MV-4-11 (cell line): Measurements from ENCODE around the gene ME2.
A peak's percentile ranks its signal among the peaks of the same experiment; 100 is the strongest.
"Not testable (repeated sequence)": the region's sequence is repeated elsewhere in the genome, so short reads cannot be mapped to it uniquely, and the experiment has no call there.

Experiments
- DNase-seq: peaks from one replicate; lab custom pipeline; 2025; lab: John Stamatoyannopoulos, UW

The ME2 gene

DNA sequence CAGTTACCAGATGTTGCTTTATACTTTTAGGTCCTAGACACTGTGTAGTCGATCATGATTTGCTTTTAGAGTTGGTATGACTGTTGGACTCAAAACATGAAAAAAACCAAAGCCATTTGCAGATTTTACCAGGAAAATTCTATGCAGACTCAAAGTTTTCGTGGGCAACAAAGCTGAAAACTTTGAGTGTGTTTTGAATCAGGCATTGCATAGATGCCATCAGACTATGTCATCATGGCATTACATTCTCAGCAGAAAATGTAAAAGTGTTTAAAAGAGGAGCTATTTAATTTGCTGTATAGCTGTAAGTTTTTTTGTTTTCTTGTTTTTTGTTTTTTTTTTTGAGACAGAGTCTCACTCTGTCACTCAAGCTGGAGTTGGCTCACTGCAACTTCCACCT is 45.5 kb downstream of the ME2 start:
- no peak for DNase-seq

DNA sequence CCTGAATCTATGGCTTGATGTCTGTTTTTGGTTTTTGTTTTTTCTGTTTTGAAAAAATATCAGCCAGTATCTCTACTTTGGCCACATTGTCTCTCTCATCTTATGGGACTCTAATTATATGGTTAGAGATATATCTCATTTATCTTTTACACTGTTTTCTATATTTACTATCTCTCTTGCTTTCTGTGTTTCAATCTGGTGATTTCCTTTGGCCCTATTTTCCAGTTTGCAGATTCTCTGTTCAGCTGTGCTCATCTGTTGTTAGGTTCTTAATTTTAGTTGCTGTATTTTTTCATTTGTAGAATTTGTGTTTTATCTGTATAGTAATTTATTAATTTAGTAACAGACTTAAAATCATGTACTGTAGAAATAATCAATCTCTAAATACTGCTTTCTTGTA is 47.6 kb downstream of the ME2 start:
- no peak for DNase-seq

DNA sequence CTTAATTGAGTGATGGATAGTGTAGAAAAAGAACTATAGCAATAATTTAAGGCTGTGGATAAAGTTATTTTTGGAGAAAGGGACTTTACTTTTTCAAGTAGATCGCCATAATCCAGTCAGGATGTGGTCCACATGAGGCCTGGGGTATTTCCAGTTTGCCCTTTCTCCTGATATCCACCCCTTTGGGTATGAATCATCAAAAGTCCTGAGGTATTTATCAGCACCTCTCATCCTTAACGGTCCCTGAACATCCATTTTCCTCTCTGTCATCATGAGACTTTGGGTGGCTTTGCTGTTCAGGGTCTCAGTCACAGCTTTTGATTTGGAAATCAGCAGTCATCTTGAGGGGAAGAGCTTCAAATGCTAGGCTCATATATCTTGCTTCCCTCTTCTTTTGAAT is 49.6 kb downstream of the ME2 start:
- no peak for DNase-seq

DNA sequence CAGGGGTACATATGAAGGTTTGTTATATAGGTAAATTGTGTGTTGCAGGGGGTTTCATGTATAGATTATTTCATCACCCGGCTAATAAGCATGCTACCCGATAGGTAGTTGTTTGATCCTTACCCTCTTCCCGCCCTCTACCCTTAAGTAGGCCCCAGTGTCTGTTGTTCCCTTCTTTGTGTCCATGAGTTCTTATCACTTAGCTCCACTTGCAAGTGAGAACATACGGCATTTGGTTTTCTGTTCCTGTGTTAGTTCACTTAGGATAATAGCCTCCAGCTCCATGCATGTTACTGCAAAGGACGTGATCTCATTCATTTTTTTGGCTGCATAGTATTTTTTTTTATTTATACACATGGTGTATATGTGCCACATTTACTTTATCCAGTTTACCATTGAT is 54.8 kb downstream of the ME2 start:
- DNase-seq, result no peak

DNA sequence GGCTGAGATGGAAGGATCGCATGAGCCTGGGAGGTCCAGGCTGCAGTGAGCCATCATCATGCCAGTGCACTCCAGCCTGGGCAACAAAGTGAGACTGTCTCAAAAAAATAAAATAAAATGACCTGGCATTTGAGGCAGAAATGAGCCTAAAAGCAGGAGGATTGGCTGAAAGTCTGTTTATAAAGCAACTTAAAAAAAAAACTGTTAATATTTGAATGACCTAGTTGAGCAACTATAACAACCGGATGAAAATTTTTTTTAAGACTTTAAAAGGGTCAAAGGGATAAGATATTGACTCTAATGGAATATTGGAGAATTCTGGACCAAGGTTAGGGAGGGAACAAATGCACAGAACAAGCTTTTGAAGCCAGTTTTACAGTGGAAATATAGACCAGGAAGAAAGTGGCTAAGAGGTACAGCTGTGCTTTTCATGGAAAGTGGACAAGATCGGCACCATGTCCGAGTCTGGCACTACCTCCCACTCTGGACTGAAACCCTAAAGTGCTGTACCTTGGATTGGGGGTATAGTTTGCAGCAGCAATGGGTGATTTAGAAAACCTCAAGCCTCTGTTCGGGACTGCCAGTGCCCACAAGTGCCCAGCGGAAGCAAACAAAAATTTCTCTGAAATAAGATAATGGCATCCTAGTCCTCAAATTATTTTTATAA is 55.8 kb downstream of the ME2 start:
- no peak for DNase-seq

DNA sequence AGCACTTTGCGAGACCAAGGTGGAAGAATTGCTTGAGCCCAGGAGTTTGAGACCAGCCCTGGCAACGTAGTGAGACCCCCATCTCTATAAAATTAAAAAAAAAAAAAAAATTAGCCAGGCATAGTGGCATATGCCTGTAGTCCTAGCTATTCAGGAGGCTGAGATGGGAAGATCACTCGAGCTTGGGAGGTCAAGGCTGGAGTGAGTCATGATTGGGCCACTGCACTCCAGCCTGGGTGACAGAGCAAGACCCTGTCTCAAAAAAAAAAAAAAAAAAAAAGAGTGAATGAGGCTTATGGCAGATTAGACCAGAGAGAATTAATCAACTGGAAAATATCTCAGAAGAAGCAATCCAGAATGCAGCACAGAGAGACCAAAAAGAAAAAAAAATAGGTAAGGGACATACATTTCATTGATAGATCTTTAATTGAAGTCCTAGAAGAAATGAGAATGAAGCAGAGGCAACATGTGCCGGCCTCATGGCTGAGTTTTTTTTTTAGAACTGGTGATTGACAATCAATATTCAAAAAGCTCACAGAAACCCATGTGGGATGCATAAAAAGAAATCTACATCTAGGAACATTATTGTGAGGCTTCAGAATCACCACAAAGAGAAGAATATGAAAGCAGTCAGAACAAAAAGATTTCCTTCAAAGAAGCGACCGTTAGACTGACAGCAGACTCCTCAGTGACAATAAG is 56.7 kb downstream of the ME2 start:
- no peak for DNase-seq

DNA sequence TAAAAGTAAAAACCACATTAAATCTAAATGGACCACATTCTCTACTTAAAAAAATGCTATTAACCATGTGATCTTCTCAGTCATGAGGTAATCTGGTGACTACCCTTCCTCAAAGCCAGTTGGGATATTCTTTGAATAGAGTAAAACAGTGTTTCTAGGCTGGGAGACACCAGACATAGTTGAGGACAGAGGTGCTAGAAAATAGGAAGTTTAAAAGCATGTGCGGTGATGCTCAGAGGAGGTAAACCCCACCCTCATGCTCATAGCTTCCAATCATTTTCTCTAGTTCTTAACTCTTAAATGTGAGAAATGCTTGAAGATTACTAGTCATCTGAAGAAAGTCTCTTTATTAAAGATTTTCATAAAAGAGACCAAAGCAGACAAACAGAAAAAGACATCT is 58.3 kb downstream of the ME2 start:
- DNase-seq, result no peak

DNA sequence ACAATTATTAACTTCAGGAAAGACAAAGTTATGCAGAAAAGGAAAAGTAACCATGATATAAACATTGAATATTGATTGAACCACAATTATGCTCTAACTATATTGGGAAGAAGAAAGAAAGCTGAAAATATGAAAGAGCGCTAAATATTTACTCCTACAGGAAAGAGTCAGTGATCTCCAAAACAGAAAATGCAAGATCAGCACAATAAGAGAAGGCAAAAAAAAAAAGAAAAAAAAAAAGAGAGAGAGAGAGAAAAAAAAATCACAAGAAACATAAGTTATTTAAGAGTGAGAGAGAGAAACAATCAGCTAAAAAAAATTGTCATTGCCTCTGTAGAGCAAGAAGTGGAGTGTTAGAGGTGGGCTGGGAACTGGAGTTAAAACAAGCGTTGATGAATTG is 60.0 kb downstream of the ME2 start:
- DNase-seq, result no peak

DNA sequence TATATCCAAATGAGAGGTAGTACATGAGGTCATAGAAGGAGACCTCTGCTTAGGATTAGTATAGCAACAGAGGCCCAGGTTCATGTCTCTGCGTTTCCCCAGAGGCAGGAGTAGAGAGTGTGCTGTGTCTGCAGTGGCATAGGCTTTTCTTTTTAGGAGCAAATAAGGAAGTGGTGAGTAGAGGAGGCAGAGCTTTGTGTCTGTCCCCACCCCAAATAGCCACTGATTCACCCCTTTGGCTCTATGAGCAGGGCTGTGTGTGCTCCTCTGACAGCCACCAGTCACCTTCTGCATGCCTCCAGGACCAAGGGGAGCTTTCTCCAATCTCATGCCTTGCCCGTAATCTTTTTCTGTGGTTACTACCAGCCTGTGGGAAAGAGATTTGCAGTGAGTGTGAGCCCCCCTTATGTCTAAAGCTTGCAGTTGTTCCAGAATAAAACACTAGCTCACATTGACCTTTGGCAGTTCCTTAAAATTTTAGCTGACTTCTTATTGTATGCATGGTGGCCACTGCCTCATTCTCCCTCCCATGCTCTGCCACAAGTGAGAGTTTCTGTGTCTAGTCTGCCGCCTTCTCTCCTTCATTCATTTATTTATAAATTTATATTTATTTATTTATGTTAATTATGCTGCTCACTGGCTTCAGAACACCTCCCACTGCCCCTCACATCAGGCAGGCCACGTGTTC is 65.5 kb downstream of the ME2 start:
- peak; percentile 84 for DNase-seq

DNA sequence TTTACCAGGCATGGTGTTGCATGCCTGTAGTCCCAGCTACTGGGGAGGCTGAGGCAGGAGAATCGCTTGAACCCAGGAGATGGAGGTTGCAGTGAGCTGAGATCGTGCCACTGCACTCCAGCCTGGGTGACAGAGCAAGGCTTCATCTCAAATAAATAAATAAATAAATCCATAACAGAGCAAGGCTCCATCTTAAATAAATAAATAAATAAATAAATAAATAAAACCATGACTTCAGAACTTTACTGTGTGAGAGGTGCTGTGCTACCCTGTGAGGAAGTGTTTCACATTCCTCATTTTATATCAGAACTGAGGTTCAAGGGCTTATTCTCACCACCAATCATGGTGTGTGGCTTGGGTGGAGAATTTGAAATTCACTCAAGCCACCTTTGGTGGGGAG is 67.0 kb downstream of the ME2 start:
- DNase-seq, result not testable (repeated sequence)

DNA sequence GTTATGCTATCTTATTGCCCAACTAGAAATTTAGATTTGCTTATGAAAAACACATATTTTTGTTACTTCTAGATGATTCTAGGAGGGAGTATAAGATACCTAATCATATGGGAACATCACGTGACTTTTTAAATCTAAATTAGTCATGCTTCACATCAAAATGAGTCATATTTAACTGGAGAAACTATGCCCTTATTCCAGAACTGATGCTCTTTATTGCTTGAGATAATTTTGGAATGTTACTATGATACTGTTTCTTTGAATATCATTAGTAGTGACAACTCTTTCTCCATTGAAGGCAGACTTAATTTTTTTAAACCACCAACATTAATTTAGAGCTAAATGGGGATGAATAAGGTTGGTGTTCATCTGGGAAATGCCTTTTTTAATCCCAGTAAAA is 69.0 kb downstream of the ME2 start:
- no peak for DNase-seq

DNA sequence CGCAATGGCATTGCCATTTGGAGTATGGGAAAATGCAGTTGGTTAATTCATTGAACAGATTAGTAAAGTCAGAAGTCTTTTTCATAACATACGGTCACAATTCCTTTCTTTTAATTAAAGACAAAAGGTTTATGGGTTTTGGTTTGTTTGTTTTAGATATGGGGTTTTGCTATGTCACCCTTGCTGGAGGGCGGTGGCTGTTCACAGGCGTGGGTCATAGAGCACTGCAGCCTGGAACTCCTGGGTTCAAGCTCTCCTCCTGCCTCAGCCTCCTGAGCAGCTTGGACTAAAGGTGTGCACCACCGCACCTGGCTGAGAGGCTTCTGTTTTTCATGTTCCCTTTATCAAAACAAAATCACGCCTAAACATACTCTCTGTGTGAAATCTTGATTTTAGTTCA is 70.3 kb downstream of the ME2 start:
- no peak for DNase-seq

DNA sequence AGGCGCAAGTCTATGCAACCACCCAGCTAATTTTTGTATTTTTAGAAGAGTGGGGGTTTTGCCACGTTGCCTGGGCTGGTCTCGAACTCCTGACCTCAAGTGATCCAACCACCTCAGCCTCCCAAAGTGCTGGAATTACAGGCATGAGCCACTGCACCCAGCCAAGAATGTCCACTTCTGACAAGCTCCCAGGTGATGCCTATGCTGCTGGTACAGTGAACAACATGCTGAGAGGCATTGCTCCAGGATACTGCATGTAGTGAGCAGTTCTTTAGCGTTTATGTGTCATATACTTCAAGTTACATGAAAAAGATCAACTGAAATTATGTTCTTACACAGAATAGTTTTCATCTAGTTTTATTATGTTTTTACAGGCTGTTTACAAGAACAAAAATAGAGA is 71.7 kb downstream of the ME2 start:
- no peak for DNase-seq

DNA sequence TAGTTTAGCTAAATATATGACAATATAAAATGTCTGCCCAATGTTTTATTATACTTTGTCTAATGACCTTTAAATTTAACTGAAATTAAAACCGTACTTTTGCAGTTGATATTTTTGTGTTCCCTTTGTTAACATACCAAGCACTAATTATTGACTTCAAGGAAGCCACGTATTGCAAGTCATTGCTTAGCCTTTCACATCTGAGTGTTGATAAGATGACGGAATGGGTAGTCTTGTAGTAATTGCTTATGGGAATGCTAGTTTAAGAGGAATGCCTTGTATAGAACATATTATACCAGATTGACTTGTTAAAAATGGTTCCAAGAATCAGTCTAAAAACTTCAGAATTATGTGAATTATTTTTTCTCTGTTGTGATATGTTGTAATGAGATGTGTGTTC is 74.9 kb downstream of the ME2 start:
- no peak for DNase-seq

DNA sequence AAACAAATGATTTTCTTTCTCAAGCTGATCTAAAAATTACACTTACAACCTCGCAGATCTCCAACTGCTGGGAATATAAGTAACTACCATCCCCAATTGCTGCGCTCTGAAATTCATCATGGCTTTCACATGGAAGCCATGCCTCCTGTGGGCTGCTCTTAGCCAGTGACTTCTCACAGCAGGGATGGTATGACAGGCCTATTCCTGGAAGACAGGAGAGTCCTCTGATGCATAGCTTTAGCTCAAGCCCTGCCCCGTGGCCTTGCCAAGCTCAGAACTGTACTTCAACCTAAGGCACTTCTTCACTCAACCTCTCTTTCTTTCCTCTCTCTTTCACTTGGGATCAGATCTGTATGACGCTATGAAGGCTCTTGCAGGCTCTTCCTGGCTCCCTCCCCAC is 76.3 kb downstream of the ME2 start:
- DNase-seq, result no peak

DNA sequence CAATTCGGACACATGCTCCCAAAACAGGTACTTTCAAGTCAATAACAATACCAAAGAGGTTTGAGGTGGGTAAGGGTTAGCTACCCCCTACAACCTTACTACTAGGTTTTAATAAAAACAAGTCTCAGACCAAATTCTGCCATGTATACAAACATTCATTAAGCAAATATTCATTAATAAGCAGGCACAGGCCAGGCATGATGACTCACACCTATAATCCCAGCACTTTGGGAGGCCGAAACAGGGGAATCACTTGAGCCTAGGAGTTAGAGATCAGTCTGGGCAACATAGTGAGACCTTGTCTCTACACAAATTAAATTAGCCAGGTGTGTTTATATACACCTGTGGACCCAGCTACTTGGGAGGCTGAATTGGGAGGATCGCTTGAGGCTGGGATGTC is 77.2 kb downstream of the ME2 start:
- no peak for DNase-seq

DNA sequence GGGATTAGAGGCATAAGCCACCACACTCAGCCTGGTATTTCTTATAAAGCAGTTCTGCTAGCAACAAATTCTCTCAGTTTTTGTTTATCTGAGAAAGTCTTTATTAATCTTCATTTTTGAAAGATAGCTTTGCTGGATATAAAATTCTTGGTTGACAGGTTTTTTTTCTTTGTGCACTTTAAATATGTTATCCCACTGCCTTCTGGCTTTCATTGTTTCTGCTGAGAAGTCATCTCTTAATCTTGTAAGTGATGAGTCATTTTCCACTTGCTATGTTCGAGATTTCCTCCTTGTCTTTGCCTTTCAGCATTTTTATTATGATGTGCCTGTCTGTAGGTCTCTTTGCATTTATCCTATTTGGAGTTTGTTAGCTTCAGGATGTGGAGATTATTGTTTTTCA is 83.1 kb downstream of the ME2 start:
- DNase-seq, result no peak

DNA sequence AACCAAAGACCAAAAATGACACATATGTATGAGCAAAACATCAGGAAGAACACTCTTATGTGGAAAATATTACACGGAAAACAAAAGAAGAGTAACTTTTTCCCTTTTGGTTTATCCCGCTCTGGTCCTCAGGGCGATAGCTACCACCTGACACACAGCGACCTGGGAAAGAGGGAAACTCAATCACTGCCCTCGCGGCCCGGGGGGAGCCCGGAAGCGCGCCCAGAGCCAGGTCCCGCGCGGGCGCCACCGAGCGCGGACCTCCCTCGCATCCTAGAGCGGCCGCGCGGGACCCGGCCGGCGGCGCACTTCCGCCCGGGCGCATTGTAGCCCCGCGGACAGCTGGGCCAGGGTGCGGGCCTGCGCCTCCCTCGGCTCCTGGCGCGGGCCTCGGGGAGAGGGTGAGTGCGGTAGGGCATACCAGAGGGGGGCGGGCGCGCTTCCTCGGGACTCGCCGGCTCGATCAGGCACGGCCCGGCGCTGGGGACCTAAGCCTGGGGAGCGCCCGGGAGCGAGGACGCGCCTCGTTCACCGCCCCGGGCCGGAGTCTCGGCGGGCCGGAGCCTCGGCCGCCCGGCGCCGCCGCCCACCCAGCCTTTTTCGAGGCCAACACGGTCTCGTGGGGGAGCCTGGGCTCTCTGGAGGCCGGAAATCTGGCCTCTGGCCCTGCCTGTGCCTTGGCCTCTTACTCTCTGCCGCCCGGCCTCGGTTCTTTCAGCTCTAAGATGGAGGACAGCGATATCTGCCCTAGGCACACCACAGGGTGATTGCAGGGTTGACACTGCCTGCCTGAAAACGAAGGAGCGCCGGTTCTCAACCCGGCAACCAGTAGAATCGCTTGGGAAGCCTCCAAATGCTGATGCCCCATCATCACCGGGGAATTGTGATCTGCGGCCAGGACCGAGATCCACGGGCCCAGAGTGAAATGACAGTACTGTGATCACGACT is 89.1 kb downstream of the ME2 start, which contains the start of gene ELAC1:
Gene ELAC1, plus strand, starts transcription at position 327 of the 948 bp plus-strand sequence. CDS start 6,365 bp downstream, outside the sequence.
- peak; percentile 63 for DNase-seq

DNA sequence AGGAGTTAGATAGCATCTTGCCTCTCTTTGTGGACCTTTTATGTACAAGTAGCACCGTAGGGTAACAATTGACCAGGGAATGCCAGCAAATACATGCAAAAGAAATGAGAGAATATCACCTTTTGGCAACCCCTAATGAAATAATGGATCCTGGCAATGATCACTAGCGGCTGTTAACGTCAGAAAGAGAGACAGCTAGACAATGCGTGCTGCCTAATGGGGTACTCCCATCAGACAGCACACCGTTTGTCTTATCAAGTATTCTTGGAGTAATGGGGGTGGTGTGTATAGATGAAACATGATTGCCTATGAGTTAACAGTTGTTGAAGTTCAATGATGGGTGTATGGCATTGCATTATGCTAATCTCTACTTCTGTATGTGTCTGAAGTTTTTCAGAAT is 90.5 kb downstream of the ME2 start:
- DNase-seq, result no peak

DNA sequence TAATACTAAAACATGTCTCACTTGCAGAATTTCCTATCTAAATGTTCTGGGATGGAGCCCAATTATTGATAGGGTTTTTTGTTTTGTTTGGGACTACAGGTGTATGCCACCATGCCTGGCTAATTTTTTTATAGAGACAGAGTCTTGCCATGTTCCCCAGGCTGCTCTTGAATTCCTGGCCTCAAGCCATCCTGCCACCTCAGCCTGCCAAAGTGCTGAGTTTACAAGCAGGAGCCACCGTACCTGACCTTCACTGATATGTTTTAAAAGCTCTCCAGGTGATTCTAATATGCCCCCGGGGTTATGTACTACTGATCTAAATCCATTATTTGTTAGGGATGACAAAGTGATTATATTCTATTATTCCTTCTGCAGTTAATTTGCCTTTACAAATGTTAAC is 91.1 kb downstream of the ME2 start:
- DNase-seq, result no peak

DNA sequence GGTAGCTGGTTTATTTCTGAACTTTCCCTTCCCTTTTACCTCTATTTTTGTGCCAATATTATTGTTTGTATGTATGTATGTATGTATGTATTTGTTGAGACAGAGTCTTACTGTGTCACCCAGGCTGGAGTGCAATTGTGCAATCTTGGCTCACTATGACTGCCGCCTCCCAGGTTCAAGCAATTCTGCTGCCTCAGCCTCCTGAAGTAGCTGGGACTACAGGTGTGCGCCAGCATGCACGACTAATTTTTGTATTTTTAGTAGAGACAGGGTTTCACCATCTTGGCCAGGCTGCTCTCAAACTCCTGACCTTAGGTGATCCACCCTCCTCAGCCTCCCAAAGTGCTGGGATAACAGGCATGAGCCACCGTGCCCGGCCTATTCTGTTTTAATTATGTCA is 93.5 kb downstream of the ME2 start:
- DNase-seq, result not testable (repeated sequence)
